GM23248 (cell line): ENCODE results near the gene STAB2. TPM values are rescaled to one million over a fixed set of nuclear protein-coding genes. Genes with fewer than 3 reads are reported as not detected.

ENCODE experiments used
- DNase-seq: peaks from one replicate; pipeline ENCODE4 v3.0.0-alpha.2; 2015
- H2AFZ ChIP-seq: fragments of 200-600 bp; sonication (generic); 2 replicates; pipeline ENCODE4 v1.6.1; 2016; ENCODE audit warnings: antibody characterized with exemption
- H3F3A ChIP-seq: fragments of 200-600 bp; sonication (generic); 2 replicates; pipeline ENCODE4 v1.6.1; 2016; ENCODE audit warnings: mild to moderate bottlenecking, antibody characterized with exemption, mixed run types; ENCODE audit not compliant: insufficient read depth
- H3K27ac ChIP-seq: fragments of 200-600 bp; sonication (generic); 2 replicates; pipeline ENCODE4 v1.5.1; 2016; ENCODE audit warnings: mild to moderate bottlenecking
- H3K27me3 ChIP-seq: fragments of 200-600 bp; sonication (generic); replicated peaks from 2 replicates; pipeline ENCODE4 v1.6.1; 2016; ENCODE audit warnings: mild to moderate bottlenecking; ENCODE audit not compliant: insufficient read depth
- H3K36me3 ChIP-seq: fragments of 200-600 bp; sonication (generic); 2 replicates; pipeline ENCODE4 v1.6.1; 2016; ENCODE audit warnings: low read depth, mild to moderate bottlenecking
- H3K4me1 ChIP-seq: fragments of 200-600 bp; sonication (generic); 2 replicates; pipeline ENCODE4 v1.6.1; 2016; ENCODE audit warnings: mild to moderate bottlenecking; ENCODE audit not compliant: insufficient read depth
- H3K4me2 ChIP-seq: fragments of 200-600 bp; sonication (generic); one replicate; pipeline ENCODE4 v1.6.1; 2016; ENCODE audit warnings: mild to moderate bottlenecking; ENCODE audit not compliant: unreplicated experiment
- H3K4me3 ChIP-seq: fragments of 200-600 bp; sonication (generic); 2 replicates; pipeline ENCODE4 v1.5.1; 2016; ENCODE audit warnings: mild to moderate bottlenecking
- H3K79me2 ChIP-seq: fragments of 200-600 bp; sonication (generic); 2 replicates; pipeline ENCODE4 v1.6.1; 2016; ENCODE audit warnings: mild to moderate bottlenecking; ENCODE audit not compliant: insufficient read depth
- H3K9ac ChIP-seq: fragments of 200-600 bp; sonication (generic); 2 replicates; pipeline ENCODE4 v1.6.1; 2016; ENCODE audit warnings: mild to moderate bottlenecking
- H3K9me2 ChIP-seq: fragments of 200-600 bp; sonication (generic); 2 replicates; pipeline ENCODE4 v1.6.1; 2016; ENCODE audit warnings: mixed run types, mild to moderate bottlenecking, moderate library complexity; ENCODE audit not compliant: insufficient read depth
- H3K9me3 ChIP-seq: fragments of 200-600 bp; sonication (generic); one replicate; pipeline ENCODE4 v1.6.1; 2017; ENCODE audit warnings: low read depth
- H4K20me1 ChIP-seq: fragments of 200-600 bp; sonication (generic); 2 replicates; pipeline ENCODE4 v1.6.0; 2016; ENCODE audit not compliant: insufficient read depth
- EZH2 ChIP-seq: fragments of 200-600 bp; sonication (generic); IDR thresholded peaks from 2 replicates; pipeline ENCODE4 v1.6.1; 2018; ENCODE audit warnings: antibody characterized with exemption, mild to moderate bottlenecking; ENCODE audit not compliant: insufficient read depth, poor library complexity, severe bottlenecking
- EZH2phosphoT487 ChIP-seq: fragments of 200-600 bp; sonication (generic); IDR thresholded peaks from 2 replicates; pipeline ENCODE4 v1.6.1; 2018; ENCODE audit warnings: antibody characterized with exemption, moderate library complexity, mild to moderate bottlenecking, low read depth; ENCODE audit not compliant: insufficient read depth
- WGBS, 2 experiments: methylation state at CpG; one replicate each; pipeline ENCODE4 v1.1.6; 2015 to 2017; ENCODE audit warnings: low lambda C conversion rate in 2 of 2, low coverage in 1 of 2; ENCODE audit errors: missing lambda C conversion rate in 2 of 2; 5-methylcytosine and 5-hydroxymethylcytosine counted together
- in situ Hi-C: fragments of 300-500 bp; cut with MboI; formaldehyde crosslinking; loops from 2 replicates; pipeline ENCODE4 v1.15.0; 2020
- polyA plus RNA-seq: library from polyadenylated mRNA; unstranded; fragments of >200 nt; fragmentation: Nextera tagmentation; extraction: Ambion mirVana; gene quantifications from 2 replicates; pipeline ENCODE4 v1.2.1, GENCODE V29; 2016
- total RNA-seq: library from RNA; depleted of rRNA; stranded (reverse); fragments of >200 nt; shearing (Covaris generic); gene quantifications from 2 replicates; pipeline ENCODE4 v1.2.3, GENCODE V29; 2014

STAB2 gene
- total and polyA plus RNA-seq, 2 experiments from 2014 or later, result not detected

DNA sequence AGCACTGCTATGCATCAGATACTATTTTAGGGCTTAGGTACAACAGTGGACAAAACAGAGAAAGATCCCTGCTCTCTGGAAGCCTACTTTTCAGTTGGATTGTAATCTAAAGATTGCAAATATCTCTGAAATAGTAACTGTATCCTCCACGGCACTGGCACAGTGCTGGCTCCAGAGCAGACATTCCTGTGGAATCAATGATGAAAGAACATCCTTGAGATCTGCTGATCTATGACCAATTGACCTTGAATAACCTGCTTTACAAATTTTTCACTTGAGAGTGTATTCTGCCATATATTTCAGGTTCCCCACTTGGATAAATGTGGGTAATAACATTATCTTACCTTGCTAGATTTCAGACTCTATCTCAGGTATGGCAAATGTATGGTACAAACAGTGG, 3.2 kb downstream of the STAB2 start:
- H3K36me3 ChIP-seq, result no peaks in the 10 kb centered on the region
- H2AFZ ChIP-seq, result no peak overlapping the region
- no peaks in the 10 kb centered on the region for H3K79me2 ChIP-seq
- no peaks in the 10 kb centered on the region for H3K4me1 ChIP-seq
- DNase-seq, result no peak
- in situ Hi-C loops, result no loop called here
- no peaks in the 10 kb centered on the region for H3K9me3 ChIP-seq
- no peaks in the 10 kb centered on the region for H3F3A ChIP-seq
- TF ChIP-seq EZH2phosphoT487, result no peak
- TF ChIP-seq EZH2, result no peak
- 32 to 38% methylated on average over 1 of the region's 1 CpG for WGBS, 2 experiments
- no peak overlapping the region for H3K27ac ChIP-seq
- no peak overlapping the region for H3K9ac ChIP-seq
- H3K27me3 ChIP-seq, result peaks cover 7% of the 10 kb centered on the region
- H3K9me2 ChIP-seq, result 0 out of 2 replicates have a peak, but pooled peaks cover 6% of the 10 kb centered on the region
- H4K20me1 ChIP-seq, result no peaks in the 10 kb centered on the region
- H3K4me3 ChIP-seq, result no peak overlapping the region
- H3K4me2 ChIP-seq, result no peak overlapping the region

GRCh38 chr12:103596981-103597380, 9.9 kb downstream of the STAB2 start:
- H3K9ac ChIP-seq, result no peak overlapping the region
- in situ Hi-C loops, result no loop called here

GRCh38 chr12:103599274-103599673, 12.2 kb downstream of the STAB2 start:
- H4K20me1 ChIP-seq, result no peaks in the 10 kb centered on the region
- H3K27ac ChIP-seq, result no peak overlapping the region
- H3K9me3 ChIP-seq, result no peaks in the 10 kb centered on the region
- no peaks in the 10 kb centered on the region for H3K36me3 ChIP-seq
- DNase-seq, result no peak
- no peaks in the 10 kb centered on the region for H3K9me2 ChIP-seq
- no peaks in the 10 kb centered on the region for H3K79me2 ChIP-seq
- in situ Hi-C loops, result no loop called here
- H3K9ac ChIP-seq, result no peak overlapping the region
- H2AFZ ChIP-seq, result no peak overlapping the region
- no peak overlapping the region for H3K4me2 ChIP-seq
- no peaks in the 10 kb centered on the region for H3K4me1 ChIP-seq
- no peak for TF ChIP-seq EZH2phosphoT487
- TF ChIP-seq EZH2, result no peak
- H3K4me3 ChIP-seq, result no peak overlapping the region
- H3F3A ChIP-seq, result no peaks in the 10 kb centered on the region
- H3K27me3 ChIP-seq, result peaks cover 20% of the 10 kb centered on the region

More at GRCh38 chr12:103596981-103597380, 9.9 kb downstream of the STAB2 start:
- WGBS, 2 experiments, result 44 to 48% methylated on average over 4 of the region's 4 CpGs
- H4K20me1 ChIP-seq, result no peaks in the 10 kb centered on the region
- DNase-seq, result no peak
- TF ChIP-seq EZH2, result no peak
- no peak for TF ChIP-seq EZH2phosphoT487
- H3K79me2 ChIP-seq, result no peaks in the 10 kb centered on the region
- no peaks in the 10 kb centered on the region for H3F3A ChIP-seq
- no peaks in the 10 kb centered on the region for H3K4me1 ChIP-seq
- 0 out of 2 replicates have a peak, but pooled peaks cover 6% of the 10 kb centered on the region for H3K9me2 ChIP-seq
- no peak overlapping the region for H3K27ac ChIP-seq
- H3K36me3 ChIP-seq, result no peaks in the 10 kb centered on the region
- H2AFZ ChIP-seq, result no peak overlapping the region
- H3K27me3 ChIP-seq, result peaks cover 16% of the 10 kb centered on the region
- H3K4me3 ChIP-seq, result no peak overlapping the region
- no peak overlapping the region for H3K4me2 ChIP-seq
- H3K9me3 ChIP-seq, result no peaks in the 10 kb centered on the region

DNA sequence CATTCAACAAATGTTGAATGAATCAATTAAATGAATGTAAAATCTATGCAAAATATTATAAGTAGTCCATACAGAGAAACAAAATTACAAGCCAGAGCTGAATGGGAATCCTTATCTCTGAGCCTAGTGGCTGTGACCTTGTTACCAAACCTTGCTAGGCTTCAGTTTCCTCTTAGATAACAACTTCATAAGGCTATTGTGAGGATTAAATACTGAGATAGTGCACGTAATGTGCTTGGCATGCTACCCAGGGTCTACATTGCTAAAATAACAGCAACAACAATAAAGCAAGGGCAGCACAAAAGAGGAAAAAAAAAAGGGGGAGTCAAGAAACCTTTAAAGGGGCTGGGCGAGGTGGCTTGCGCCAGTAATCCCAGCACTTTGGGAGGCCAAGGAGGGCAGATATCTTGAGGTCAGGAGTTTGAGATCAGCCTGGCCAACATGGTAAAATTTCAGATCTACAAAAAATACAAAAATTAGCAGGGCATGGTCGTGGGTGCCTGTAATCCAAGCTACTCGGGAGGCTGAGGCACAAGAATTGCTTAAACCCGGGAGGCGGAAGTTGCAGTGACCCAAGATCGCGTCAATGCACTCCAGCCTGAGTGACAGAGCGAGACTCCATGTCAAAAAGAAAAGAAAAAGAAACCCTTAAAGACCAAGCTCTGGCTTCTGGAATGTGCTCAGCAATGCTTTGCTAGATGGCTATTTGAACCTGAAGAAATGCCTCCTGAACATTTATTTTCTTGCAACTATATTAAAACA, 14.1 kb downstream of the STAB2 start:
- WGBS, 2 experiments, result 45 to 47% methylated on average over 10 of the region's 10 CpGs
- no peaks in the 10 kb centered on the region for H3K9me2 ChIP-seq
- no peaks in the 10 kb centered on the region for H3K79me2 ChIP-seq
- H3K9me3 ChIP-seq, result peaks cover 1% of the 10 kb centered on the region
- no peak for DNase-seq
- no peaks in the 10 kb centered on the region for H4K20me1 ChIP-seq
- in situ Hi-C loops, result no loop called here
- no peak overlapping the region for H3K27ac ChIP-seq
- H3K36me3 ChIP-seq, result no peaks in the 10 kb centered on the region
- no peak for TF ChIP-seq EZH2phosphoT487
- no peak for TF ChIP-seq EZH2
- H3K4me3 ChIP-seq, result no peak overlapping the region
- no peak overlapping the region for H2AFZ ChIP-seq
- no peaks in the 10 kb centered on the region for H3F3A ChIP-seq
- H3K4me1 ChIP-seq, result no peaks in the 10 kb centered on the region
- no peak overlapping the region for H3K4me2 ChIP-seq
- H3K9ac ChIP-seq, result no peak overlapping the region
- H3K27me3 ChIP-seq, result peaks cover 4% of the 10 kb centered on the region; the same call in 1 of the 2 replicates
